Omental fat pad (tissue), 4 donors: ENCODE data around the gene OR5AN1. TPM values are rescaled to one million over a fixed set of nuclear protein-coding genes. Genes with fewer than 3 reads are reported as not detected.
"Not testable (repeated sequence)": the region's sequence is repeated elsewhere in the genome, so short reads cannot be mapped to it uniquely, and the experiment has no call there.

Source experiments
- ATAC-seq: fragments of 150-250 bp; one replicate; pipeline ENCODE4 v1.9.1; 2016; ENCODE audit warnings: mild to moderate bottlenecking, moderate library complexity; ENCODE audit not compliant: low FRiP score
- DNase-seq: peaks from one replicate; pipeline ENCODE4 v3.0.0-alpha.2; 2019; ENCODE audit warnings: low spot score
- CTCF ChIP-seq, 3 donors: fragments of 450-650 bp; IDR thresholded peaks; one replicate each; pipeline ENCODE4 v1.5.1; 2016 to 2017; ENCODE audit warnings: antibody characterized with exemption in 3 of 3, mild to moderate bottlenecking in 3 of 3, moderate library complexity in 2 of 3
- total RNA-seq, 4 donors: library from RNA; depleted of rRNA; stranded (reverse); fragments of >200 nt; gene quantifications; one replicate each; pipeline ENCODE4 v1.1.0, GENCODE V29; 2016

Gene OR5AN1
- not detected for total RNA-seq

- DNase-seq (no peak), ATAC-seq (no peak)
- no peak for TF ChIP-seq CTCF (IDR thresholded peaks at IDR 0.05)
Measured at GRCh38 chr11:59358595-59358994, at the start of gene OR5AN1. TSS of gene OR5AN1 (plus strand) at chr11:59358895. CDS start at chr11:59364459, 5,564 bp downstream.

GRCh38 chr11:59335001-59335400 is 23.7 kb upstream of the OR5AN1 start:
- ATAC-seq (no peak), DNase-seq (no peak)
- no peak for TF ChIP-seq CTCF (IDR thresholded peaks at IDR 0.05)

GRCh38 chr11:59336176-59336575 is 22.5 kb upstream of the OR5AN1 start:
- DNase-seq (no peak), ATAC-seq (no peak)
- TF ChIP-seq CTCF (IDR thresholded peaks at IDR 0.05), result no peak

- no peak for ATAC-seq
- DNase-seq, result no peak
- no peak for TF ChIP-seq CTCF (IDR thresholded peaks at IDR 0.05)
Measured at GRCh38 chr11:59336931-59337330, 21.8 kb upstream of the OR5AN1 start.

GRCh38 chr11:59349657-59350056 is 9.0 kb upstream of the OR5AN1 start:
- not testable (repeated sequence) for ATAC-seq, DNase-seq

GRCh38 chr11:59355226-59355625 is 3.5 kb upstream of the OR5AN1 start:
- DNase-seq, result no peak
- no peak for TF ChIP-seq CTCF (IDR thresholded peaks at IDR 0.05)
- no peak for ATAC-seq

- TF ChIP-seq CTCF (IDR thresholded peaks at IDR 0.05), result no peak
- ATAC-seq (no peak), DNase-seq (no peak)
Measured at GRCh38 chr11:59356561-59356960, 2.1 kb upstream of the OR5AN1 start.

- ATAC-seq (no peak), DNase-seq (no peak)
- TF ChIP-seq CTCF (IDR thresholded peaks at IDR 0.05), result no peak
Measured at GRCh38 chr11:59358020-59358419, 675 bp upstream of the OR5AN1 start.
